Breast epithelium (tissue), 3 donors: ENCODE measurements around the gene RCAN3.

Source experiments
- CTCF ChIP-seq, 3 donors: fragments of 450-650 bp; IDR thresholded peaks; one replicate each; pipeline ENCODE4 v1.5.1; 2016 to 2017; ENCODE audit warnings: antibody characterized with exemption in 3 of 3, mild to moderate bottlenecking in 3 of 3, moderate library complexity in 3 of 3
- POLR2A ChIP-seq: fragments of 450-650 bp; IDR thresholded peaks from one replicate; pipeline ENCODE4 v1.6.1; 2016; ENCODE audit warnings: antibody characterized with exemption, mild to moderate bottlenecking, moderate library complexity
- POLR2AphosphoS5 ChIP-seq, 3 donors: sonication (generic); formaldehyde crosslinking; IDR thresholded peaks; one replicate each; pipeline ENCODE4 v1.6.1; 2017; ENCODE audit warnings: antibody characterized with exemption in 3 of 3

- TF ChIP-seq CTCF (IDR thresholded peaks at IDR 0.05), result peak; percentile 22 to 65 (median 29)
- TF ChIP-seq POLR2A, result no peak
- TF ChIP-seq POLR2AphosphoS5 (IDR thresholded peaks at IDR 0.05), result peak in 2 of 3 donors; percentile 44 to 62
These were observed 65.3 kb downstream of the RCAN3 start for GRCh38 chr1:24567792-24568388.
